ENCODE data around the gene BANP. TPM values are rescaled to one million over a fixed set of nuclear protein-coding genes. Genes with fewer than 3 reads are reported as not detected.

Gene BANP
- total and polyA plus RNA-seq, 2 experiments from 2014 or later: 14.8 TPM

DNA sequence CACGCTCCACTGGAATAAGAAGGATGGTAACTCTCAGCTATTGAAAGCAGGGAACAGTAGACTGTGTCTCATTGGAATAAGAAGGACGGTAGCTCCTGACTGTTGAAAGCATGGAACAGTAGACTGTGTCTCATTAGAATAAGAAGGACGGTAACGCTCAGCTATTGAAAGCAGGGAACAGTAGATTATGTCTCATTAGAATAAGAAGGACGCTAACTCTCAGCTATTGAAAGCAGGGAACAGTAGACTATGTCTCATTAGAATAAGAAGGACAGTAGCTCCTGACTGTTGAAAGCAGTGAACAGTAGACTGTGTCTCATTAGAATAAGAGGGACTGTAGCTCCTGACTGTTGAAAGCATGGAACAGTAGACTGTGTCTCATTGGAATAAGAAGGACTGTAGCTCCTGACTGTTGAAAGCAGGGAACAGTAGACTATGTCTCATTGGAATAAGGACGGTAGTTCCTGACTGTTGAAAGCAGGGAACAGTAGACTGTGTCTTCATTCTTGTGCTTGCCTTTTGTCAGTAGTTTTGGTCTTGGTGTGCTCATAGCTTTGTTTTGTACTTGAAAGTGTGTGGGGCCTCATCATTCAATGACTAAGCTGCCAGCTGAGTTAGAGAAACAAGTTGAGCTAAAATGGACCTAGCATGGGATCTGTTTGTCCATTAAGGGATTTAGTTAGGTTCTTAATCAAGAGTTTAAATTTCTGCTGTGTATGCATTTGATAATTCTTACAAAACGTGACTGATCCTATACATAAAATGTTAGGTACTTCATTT is 58.5 kb downstream of the BANP start:
- Histone ChIP-seq H2AFZ (no peak overlapping the region), H3K9me2 (ENCODE audit: insufficient read depth) (no peaks in the 10 kb centered on the region), H3K4me1 (ENCODE audit: insufficient read depth) (no peaks in the 10 kb centered on the region), H3K4me2 (ENCODE audit: unreplicated experiment) (no peak overlapping the region), H3K9me3 (ENCODE audit: low read depth) (no peaks in the 10 kb centered on the region), H3K36me3 (ENCODE audit: low read depth) (peaks cover 13% of the 10 kb centered on the region; the same call in 1 of the 2 replicates), H3F3A (ENCODE audit: insufficient read depth) (no peaks in the 10 kb centered on the region), H4K20me1 (ENCODE audit: insufficient read depth) (no peaks in the 10 kb centered on the region), H3K27ac (no peak overlapping the region), H3K4me3 (no peak overlapping the region), H3K27me3 (replicated peaks; ENCODE audit: insufficient read depth) (no peaks in the 10 kb centered on the region), H3K79me2 (ENCODE audit: insufficient read depth) (no peaks in the 10 kb centered on the region), H3K9ac (no peak overlapping the region)
- no peak for TF ChIP-seq EZH2 (IDR thresholded peaks at IDR 0.05; ENCODE audit: insufficient read depth, poor library complexity, severe bottlenecking)
- no peak for TF ChIP-seq EZH2phosphoT487 (IDR thresholded peaks at IDR 0.05; ENCODE audit: insufficient read depth, low read depth)
- peak; percentile 3 for DNase-seq
- in situ Hi-C loops (cut with MboI): no loop called here
- 97% methylated on average over 7 of the region's 7 CpGs for WGBS, 2 experiments (ENCODE audit: low coverage in 1 of 2, low lambda C conversion rate in 2 of 2, missing lambda C conversion rate in 2 of 2)

DNA sequence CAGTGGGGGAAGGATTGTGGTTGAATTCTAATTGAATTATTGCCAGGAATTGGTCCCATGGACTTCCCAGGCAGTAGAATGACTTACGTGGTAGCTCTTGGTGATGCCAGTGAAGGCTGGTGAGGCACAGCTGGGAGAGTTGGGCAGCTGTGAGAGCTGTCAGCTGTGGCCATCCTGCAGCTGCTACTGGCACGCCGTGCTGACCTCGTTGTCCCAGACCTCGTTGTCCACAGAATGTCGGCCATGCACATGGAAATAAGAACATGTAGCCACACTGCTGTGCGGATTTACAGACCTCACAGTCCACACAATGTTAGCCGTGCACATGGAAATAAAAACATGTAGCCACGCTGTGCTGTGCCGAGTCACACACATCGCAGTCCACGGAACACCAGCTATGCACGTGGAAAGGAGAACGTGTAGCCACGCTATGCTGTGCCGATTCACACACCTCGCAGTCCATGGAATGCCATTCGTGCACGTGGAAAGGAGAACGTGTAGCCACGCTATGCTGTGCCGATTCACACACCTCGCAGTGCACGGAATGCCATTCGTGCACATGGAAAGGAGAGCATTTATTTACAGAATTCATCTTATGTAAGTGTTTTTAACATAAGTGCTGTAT is 59.2 kb downstream of the BANP start:
- no peak overlapping the region for H3K4me2 ChIP-seq (ENCODE audit: unreplicated experiment)
- H3F3A ChIP-seq (ENCODE audit: insufficient read depth): no peaks in the 10 kb centered on the region
- H3K27me3 ChIP-seq (replicated peaks; ENCODE audit: insufficient read depth): no peaks in the 10 kb centered on the region
- H3K36me3 ChIP-seq (ENCODE audit: low read depth): peaks cover 13% of the 10 kb centered on the region; the same call in 1 of the 2 replicates
- H4K20me1 ChIP-seq (ENCODE audit: insufficient read depth): no peaks in the 10 kb centered on the region
- in situ Hi-C loops (cut with MboI): no loop called here
- no peak overlapping the region for H3K9ac ChIP-seq
- TF ChIP-seq EZH2 (IDR thresholded peaks at IDR 0.05; ENCODE audit: insufficient read depth, poor library complexity, severe bottlenecking) (no peak), EZH2phosphoT487 (IDR thresholded peaks at IDR 0.05; ENCODE audit: insufficient read depth, low read depth) (no peak)
- H3K4me1 ChIP-seq (ENCODE audit: insufficient read depth): no peaks in the 10 kb centered on the region
- DNase-seq: no peak
- no peaks in the 10 kb centered on the region for H3K9me2 ChIP-seq (ENCODE audit: insufficient read depth)
- H2AFZ ChIP-seq: no peak overlapping the region
- H3K27ac ChIP-seq: no peak overlapping the region
- H3K4me3 ChIP-seq: no peak overlapping the region
- 93 to 94% methylated on average over 25 of the region's 25 CpGs for WGBS, 2 experiments (ENCODE audit: low coverage in 1 of 2, low lambda C conversion rate in 2 of 2, missing lambda C conversion rate in 2 of 2)
- H3K79me2 ChIP-seq (ENCODE audit: insufficient read depth): no peaks in the 10 kb centered on the region
- no peaks in the 10 kb centered on the region for H3K9me3 ChIP-seq (ENCODE audit: low read depth)

DNA sequence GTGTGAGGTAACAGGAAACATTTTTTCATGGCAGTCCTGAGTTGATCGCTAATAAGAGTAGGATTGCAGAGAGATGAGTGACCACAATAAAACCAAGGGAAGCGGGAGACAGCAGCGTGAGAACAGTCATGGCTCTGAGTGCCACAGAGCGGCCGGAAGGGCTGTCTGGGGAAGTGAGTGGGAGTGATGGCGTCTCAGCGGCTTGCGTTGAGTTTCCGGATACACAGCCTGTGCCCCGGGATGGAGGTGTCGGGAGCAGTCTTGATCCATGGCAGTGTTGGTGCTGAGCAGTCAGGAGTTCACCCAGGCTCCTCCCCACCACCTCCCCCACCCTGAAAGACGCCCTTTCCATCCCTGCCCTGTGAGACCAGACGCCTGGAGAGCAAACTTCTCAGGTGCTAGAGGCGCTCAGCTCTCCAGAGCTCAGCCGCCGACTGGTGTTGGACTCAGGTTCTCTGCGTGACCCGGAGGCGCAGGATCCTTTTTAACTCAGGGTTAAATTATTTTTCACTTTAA is 59.8 kb downstream of the BANP start:
- Histone ChIP-seq H3K36me3 (ENCODE audit: low read depth) (peaks cover 13% of the 10 kb centered on the region; the same call in 1 of the 2 replicates), H3K4me1 (ENCODE audit: insufficient read depth) (no peaks in the 10 kb centered on the region), H3K79me2 (ENCODE audit: insufficient read depth) (no peaks in the 10 kb centered on the region), H3K4me3 (no peak overlapping the region), H3F3A (ENCODE audit: insufficient read depth) (no peaks in the 10 kb centered on the region), H3K27ac (no peak overlapping the region), H2AFZ (no peak overlapping the region), H3K4me2 (ENCODE audit: unreplicated experiment) (no peak overlapping the region), H3K9me3 (ENCODE audit: low read depth) (no peaks in the 10 kb centered on the region), H3K27me3 (replicated peaks; ENCODE audit: insufficient read depth) (no peaks in the 10 kb centered on the region), H3K9ac (no peak overlapping the region), H4K20me1 (ENCODE audit: insufficient read depth) (no peaks in the 10 kb centered on the region), H3K9me2 (ENCODE audit: insufficient read depth) (no peaks in the 10 kb centered on the region)
- 94 to 97% methylated on average over 18 of the region's 19 CpGs for WGBS, 2 experiments (ENCODE audit: low coverage in 1 of 2, low lambda C conversion rate in 2 of 2, missing lambda C conversion rate in 2 of 2)
- in situ Hi-C loops (cut with MboI): no loop called here
- TF ChIP-seq EZH2phosphoT487 (IDR thresholded peaks at IDR 0.05; ENCODE audit: insufficient read depth, low read depth) (no peak), EZH2 (IDR thresholded peaks at IDR 0.05; ENCODE audit: insufficient read depth, poor library complexity, severe bottlenecking) (no peak)
- DNase-seq: no peak

- no peak overlapping the region for H2AFZ ChIP-seq
- no peak overlapping the region for H3K27ac ChIP-seq
- H3F3A ChIP-seq (ENCODE audit: insufficient read depth): no peaks in the 10 kb centered on the region
- H3K9me2 ChIP-seq (ENCODE audit: insufficient read depth): no peaks in the 10 kb centered on the region
- no peak for DNase-seq
- H3K36me3 ChIP-seq (ENCODE audit: low read depth): peaks cover 13% of the 10 kb centered on the region; the same call in 1 of the 2 replicates
- H3K79me2 ChIP-seq (ENCODE audit: insufficient read depth): no peaks in the 10 kb centered on the region
- H3K4me1 ChIP-seq (ENCODE audit: insufficient read depth): no peaks in the 10 kb centered on the region
- TF ChIP-seq EZH2 (IDR thresholded peaks at IDR 0.05; ENCODE audit: insufficient read depth, poor library complexity, severe bottlenecking) (no peak), EZH2phosphoT487 (IDR thresholded peaks at IDR 0.05; ENCODE audit: insufficient read depth, low read depth) (no peak)
- no peaks in the 10 kb centered on the region for H3K9me3 ChIP-seq (ENCODE audit: low read depth)
- H4K20me1 ChIP-seq (ENCODE audit: insufficient read depth): no peaks in the 10 kb centered on the region
- H3K4me3 ChIP-seq: no peak overlapping the region
- in situ Hi-C loops (cut with MboI): no loop called here
- H3K4me2 ChIP-seq (ENCODE audit: unreplicated experiment): no peak overlapping the region
- no peaks in the 10 kb centered on the region for H3K27me3 ChIP-seq (replicated peaks; ENCODE audit: insufficient read depth)
- 89 to 91% methylated on average over 10 of the region's 10 CpGs for WGBS, 2 experiments (ENCODE audit: low coverage in 1 of 2, low lambda C conversion rate in 2 of 2, missing lambda C conversion rate in 2 of 2)
- no peak overlapping the region for H3K9ac ChIP-seq
Observed at GRCh38 chr16:88012360-88012759, 61.1 kb downstream of the BANP start.

Data from GM23248 (cell line).